Measurements from ENCODE around the gene BCL2L11.
"Not testable (repeated sequence)": the region's sequence is repeated elsewhere in the genome, so short reads cannot be mapped to it uniquely, and the experiment has no call there.

The BCL2L11 gene

GRCh38 chr2:111120253-111121027, at the start of gene BCL2L11:
Gene BCL2L11 (plus strand): TSS chr2:111120914. CDS start chr2:111123746, 2,832 bp downstream.
- DNase-seq (ENCODE audit: low spot score), result peak; percentile 96

- no peak for DNase-seq (ENCODE audit: low spot score)
Measured at GRCh38 chr2:111071600-111072171, 49.0 kb upstream of the BCL2L11 start.

DNA sequence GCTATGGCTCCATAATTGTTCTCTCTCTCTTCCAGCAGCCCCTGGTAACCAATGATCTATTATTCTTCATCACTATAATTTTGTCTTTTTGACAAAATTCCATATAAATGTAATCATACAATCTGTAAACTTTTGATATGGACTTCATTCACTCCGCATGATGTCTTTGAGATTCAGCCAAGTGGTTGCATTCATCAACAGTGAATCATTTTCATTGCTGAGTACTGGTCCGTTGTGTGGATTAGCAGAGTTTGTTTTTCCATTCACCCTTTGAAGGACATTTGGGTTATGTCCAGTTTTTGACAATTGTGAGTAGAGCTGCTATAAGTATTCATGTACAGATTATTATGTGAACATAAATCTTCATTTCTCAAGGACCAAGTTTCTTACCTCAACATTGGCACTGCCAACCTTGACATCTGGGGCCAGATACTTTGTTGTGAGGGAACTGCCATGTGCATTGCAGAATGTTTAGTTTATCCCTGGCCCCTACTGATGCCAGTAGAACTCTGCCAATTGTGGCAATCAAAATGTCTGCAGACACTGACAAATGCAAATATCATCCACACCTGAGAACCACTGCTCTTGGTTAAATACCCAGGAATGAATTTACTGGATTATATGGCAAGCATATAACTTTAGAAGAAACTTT, 48.4 kb upstream of the BCL2L11 start:
- peak; percentile 18 for DNase-seq (ENCODE audit: low spot score)

GRCh38 chr2:111082659-111083058, 38.1 kb upstream of the BCL2L11 start:
- not testable (repeated sequence) for DNase-seq (ENCODE audit: low spot score)

DNA sequence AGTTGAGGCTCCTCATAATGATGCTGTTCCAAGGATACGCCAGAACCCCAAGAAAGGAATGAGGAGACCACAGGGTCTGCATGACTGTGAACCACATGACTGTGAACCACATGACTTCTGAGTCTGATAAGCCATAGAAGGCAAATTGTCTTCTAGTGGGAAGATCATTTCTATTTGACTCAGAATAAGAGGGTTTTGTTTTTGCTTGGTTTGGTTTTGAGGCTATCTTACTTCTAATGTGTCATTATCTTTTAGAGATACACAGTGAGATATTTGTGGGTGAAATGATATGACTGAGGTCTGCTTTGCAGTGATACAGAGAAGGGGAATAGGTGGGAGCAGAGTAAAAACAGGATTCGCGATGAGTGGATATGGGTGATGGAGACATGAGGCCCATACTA, 28.9 kb upstream of the BCL2L11 start:
- no peak for DNase-seq (ENCODE audit: low spot score)

- no peak for DNase-seq (ENCODE audit: low spot score)
Measured at GRCh38 chr2:111094691-111095090, 26.0 kb upstream of the BCL2L11 start.

DNA sequence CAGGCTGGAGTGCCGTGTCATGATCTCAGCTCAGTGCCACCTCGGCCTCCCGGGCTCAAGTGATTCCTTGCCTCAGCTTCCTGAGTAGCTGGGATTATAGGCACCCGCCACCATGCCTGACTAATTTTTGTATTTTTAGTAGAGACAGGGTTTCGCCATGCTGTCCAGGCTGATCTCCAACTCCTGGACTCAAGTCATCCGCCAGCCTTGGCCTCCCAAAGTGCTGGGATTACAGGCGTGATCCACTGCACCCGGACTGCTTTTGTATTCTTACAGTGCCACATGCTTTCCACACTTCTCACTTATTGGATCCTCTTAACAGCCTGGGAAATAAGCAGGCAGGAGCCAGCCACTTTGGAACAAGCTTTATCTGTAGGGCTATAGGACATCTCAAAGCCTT, 25.3 kb upstream of the BCL2L11 start:
- DNase-seq (ENCODE audit: low spot score), result no peak

DNA sequence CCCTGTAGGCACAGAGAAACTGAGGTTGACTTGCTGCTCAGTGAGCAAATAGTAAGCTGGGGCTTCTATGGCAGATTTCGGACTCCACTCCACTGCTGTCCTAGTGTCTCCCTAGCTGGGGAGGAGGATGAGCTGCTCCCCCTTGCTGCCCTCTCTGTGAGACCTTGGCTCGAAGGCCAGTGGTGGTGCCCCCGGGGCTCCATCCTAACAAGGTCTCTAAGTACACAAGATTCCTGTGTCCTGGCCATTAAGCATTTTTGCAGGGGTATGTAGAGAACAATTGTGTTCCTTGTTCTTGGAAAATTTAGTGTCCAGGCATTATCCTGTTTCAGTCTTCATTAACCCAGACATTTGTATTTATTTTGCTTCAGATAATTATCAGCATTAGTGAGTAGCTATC, 21.3 kb upstream of the BCL2L11 start:
- no peak for DNase-seq (ENCODE audit: low spot score)

GRCh38 chr2:111100087-111100764, 20.5 kb upstream of the BCL2L11 start:
- no peak for DNase-seq (ENCODE audit: low spot score)

DNA sequence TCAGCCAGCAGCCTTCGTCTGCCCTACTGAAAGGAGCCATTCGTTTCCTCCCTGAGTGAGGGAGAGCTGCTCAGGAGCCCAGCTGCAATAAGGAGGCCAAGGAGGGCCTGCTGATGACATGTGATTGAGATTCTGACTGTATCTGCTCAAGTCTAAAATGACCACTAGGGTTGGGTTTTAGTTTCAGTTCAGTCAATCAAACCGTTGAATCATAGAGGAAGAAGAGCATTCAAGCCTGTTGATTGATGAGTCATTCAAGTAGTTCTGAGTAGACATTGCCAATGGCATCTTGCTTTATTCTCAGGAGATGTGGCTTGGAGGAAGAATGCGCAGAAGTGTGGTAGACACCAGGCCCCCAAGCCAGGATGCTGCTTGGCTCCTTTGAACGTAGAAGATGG, 19.9 kb upstream of the BCL2L11 start:
- DNase-seq (ENCODE audit: low spot score), result no peak

DNA sequence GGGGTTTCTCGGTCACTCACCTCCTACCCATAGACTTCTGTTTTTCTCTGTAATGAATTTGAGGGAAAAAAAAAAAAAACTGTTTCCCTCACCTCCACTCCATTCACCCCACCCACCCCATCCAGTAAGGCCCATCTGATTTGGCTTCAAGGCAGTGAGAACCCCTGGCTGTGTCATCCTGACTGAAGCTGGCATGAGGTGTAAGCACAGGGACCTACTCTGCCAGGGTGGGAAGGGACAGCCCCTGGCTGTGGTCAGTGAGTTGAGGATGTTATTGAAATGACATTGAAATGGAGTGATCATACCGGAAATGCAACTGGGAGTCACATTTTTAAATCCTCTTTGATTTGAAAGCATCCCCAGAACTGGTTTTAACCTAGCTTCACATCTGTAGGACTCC, 19.1 kb upstream of the BCL2L11 start:
- no peak for DNase-seq (ENCODE audit: low spot score)

GRCh38 chr2:111102216-111102615, 18.5 kb upstream of the BCL2L11 start:
- no peak for DNase-seq (ENCODE audit: low spot score)

DNA sequence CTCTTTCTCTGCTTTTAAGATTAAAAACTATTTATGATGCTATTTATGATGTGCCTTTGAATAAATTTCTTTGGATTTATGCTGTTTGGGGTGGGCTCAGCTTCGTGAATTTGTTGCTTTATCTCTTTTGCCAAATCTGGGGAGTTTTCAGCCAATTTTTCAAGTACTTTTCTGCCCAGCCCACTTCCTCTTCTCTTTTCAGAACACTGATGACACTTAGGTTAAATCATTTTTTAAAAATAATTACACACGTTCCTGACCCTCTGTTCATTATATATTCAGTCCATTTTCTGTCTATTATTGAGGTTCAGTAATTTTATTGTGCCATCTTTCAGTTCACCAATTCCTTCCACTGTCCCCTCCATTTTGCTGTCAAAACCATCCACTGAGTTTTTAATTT, 14.8 kb upstream of the BCL2L11 start:
- no peak for DNase-seq (ENCODE audit: low spot score)

DNA sequence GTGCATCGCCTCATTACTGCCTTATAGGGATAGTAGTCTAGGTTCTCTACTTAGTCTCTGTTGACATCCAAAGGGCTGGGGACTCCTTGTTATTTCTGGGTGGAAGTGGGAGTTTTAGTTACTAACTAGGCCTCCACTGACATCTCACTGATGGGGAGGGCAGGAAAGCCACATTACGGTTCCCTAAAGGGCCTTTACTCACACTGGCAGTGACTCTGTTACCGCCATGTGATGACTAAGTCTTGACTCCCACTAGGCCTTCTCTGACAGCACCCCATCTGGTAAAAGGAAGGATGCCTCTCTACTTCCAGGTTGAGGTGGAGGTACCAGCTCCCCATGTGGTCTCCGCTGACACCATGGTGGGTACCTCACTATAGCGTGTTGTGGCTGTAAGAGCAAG, 14.0 kb upstream of the BCL2L11 start:
- no peak for DNase-seq (ENCODE audit: low spot score)

- DNase-seq (ENCODE audit: low spot score), result no peak
Measured at GRCh38 chr2:111108745-111109271, 11.9 kb upstream of the BCL2L11 start.

DNA sequence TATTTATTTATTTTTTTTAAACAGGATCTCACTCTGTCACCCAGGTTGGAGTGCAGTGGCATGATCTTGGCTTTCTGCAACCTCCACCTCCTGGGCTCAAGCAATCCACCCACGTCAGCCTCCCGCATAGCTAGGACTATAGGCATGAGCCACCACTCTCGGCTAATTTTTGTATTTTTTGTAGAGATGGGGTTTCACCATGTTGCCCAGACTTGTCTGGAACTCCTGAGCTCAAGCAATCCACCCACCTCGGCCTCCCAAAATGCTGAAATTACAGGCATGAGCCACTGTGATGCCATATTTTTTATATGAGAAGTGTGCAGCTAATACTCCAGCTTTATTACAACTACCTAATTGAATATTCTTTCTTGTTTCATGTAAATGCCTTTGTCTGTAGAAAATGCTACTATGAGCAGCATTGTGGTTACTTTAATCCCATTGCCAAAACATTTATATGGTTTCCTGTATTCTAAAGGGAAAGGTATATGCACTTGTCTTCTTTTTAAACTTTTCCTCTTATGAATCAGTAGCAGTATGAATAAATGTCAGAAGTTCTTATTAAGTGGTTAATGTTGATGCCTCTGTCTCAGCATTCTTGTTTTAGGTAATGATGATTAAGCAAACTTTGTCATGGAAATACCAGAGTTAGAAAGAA, 9.5 kb upstream of the BCL2L11 start:
- DNase-seq (ENCODE audit: low spot score), result no peak

- no peak for DNase-seq (ENCODE audit: low spot score)
Measured at GRCh38 chr2:111113838-111114237, 6.9 kb upstream of the BCL2L11 start.

GRCh38 chr2:111116011-111116746, 4.5 kb upstream of the BCL2L11 start:
- DNase-seq (ENCODE audit: low spot score), result no peak

DNA sequence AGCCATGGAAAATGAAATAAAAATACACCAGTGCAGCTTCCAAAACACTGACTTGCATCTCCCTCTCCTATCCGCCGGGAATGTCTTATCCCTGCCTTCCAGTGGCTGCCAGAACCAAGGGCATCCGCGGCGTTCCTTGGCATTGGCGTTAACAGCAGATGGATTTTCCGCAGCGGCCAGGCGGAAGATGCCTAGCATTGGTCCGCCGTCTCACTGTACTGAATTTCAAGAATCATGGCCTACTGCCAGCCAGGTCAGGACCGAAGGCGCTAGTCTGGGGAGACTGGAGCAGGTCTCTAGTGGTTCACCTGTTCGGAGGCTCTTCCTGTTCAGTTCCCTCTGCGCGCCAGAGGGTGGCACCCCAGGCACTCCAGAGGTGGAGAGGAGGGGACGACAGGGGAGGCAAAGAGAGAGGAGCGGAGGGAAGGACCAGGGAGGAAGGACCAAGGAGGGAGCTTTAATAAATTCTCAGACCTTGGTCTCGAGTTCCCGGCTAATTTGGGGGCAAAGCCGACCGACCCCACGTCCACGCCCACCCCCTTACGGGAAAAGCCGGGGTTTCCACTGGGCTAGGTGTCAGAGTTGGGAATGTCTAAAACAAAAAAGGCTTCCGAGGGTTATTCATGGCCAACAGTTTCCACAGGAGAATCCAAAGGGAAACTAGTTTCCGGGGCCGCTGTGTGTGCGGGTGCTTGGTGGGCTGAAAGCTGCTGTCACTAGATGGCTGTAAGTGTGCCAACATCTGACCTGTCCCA, 3.7 kb upstream of the BCL2L11 start:
- peak; percentile 87 for DNase-seq (ENCODE audit: low spot score)
